GM20431 (cell line): ENCODE results near the gene ARHGAP32.
"Not testable (repeated sequence)": the region's sequence is repeated elsewhere in the genome, so short reads cannot be mapped to it uniquely, and the experiment has no call there.

Experiments
- in situ Hi-C: fragments of 300-500 bp; cut with MseI, MboI; formaldehyde crosslinking; loops from one replicate; pipeline ENCODE4 v1.15.0; 2020; ENCODE audit warnings: low sequenced_read_pairs; ENCODE audit not compliant: unreplicated experiment

The ARHGAP32 gene

GRCh38 chr11:128919635-128920034, 272.5 kb downstream of the ARHGAP32 start:
- in situ Hi-C loops, result not testable (repeated sequence)

- in situ Hi-C loops, result no loop called here
Observed at GRCh38 chr11:128919216-128919615, 272.9 kb downstream of the ARHGAP32 start.

GRCh38 chr11:128917144-128917724, 274.9 kb downstream of the ARHGAP32 start:
- in situ Hi-C loops, result no loop called here

- in situ Hi-C loops, result no loop called here
Observed at GRCh38 chr11:128916681-128917080, 275.4 kb downstream of the ARHGAP32 start.

- in situ Hi-C loops, result no loop called here
Observed at GRCh38 chr11:128916037-128916572, 276.0 kb downstream of the ARHGAP32 start.

- in situ Hi-C loops, result no loop called here
Observed at GRCh38 chr11:128915149-128915521, 277.0 kb downstream of the ARHGAP32 start.
